Ishikawa (cell line): ENCODE results near the gene FAM131C.

Source experiments
- EP300 ChIP-seq: IDR thresholded peaks from 2 replicates; pipeline ENCODE4 v1.6.1; 2012; ENCODE audit warnings: borderline replicate concordance
- RAD21 ChIP-seq: IDR thresholded peaks from 2 replicates; pipeline ENCODE4 v1.6.1; 2012; ENCODE audit warnings: low read depth
- TF ChIP-seq, protein P1 (sequence below): IDR thresholded peaks from 2 replicates; pipeline ENCODE4 v1.6.1; 2012; ENCODE audit warnings: low read depth, mild to moderate bottlenecking

DNA sequence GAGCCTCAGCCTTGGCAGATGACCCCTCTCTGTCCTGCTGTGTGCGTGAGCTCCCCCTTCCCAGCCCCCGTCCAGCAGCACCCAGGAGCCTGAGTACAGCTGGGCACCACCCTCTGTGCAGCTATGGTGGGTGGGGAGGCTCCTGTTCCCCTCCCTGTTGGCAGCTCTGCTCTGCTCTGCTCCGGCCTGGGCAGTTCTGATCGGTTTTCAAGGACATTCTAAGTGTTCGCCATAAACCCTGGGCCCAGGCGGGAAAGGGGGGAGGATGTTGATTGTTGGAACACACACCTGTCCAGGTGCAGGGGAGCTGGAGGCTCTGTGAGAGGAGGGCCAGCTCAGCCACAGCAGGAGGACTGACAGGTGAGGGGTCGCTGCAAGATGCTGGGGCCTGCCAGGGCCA lies 29.9 kb downstream of the FAM131C start, which contains the start of gene CLCNKB:
- no peak for TF ChIP-seq EP300
- TF ChIP-seq RAD21 = no peak
- TF ChIP-seq, protein P1, sequence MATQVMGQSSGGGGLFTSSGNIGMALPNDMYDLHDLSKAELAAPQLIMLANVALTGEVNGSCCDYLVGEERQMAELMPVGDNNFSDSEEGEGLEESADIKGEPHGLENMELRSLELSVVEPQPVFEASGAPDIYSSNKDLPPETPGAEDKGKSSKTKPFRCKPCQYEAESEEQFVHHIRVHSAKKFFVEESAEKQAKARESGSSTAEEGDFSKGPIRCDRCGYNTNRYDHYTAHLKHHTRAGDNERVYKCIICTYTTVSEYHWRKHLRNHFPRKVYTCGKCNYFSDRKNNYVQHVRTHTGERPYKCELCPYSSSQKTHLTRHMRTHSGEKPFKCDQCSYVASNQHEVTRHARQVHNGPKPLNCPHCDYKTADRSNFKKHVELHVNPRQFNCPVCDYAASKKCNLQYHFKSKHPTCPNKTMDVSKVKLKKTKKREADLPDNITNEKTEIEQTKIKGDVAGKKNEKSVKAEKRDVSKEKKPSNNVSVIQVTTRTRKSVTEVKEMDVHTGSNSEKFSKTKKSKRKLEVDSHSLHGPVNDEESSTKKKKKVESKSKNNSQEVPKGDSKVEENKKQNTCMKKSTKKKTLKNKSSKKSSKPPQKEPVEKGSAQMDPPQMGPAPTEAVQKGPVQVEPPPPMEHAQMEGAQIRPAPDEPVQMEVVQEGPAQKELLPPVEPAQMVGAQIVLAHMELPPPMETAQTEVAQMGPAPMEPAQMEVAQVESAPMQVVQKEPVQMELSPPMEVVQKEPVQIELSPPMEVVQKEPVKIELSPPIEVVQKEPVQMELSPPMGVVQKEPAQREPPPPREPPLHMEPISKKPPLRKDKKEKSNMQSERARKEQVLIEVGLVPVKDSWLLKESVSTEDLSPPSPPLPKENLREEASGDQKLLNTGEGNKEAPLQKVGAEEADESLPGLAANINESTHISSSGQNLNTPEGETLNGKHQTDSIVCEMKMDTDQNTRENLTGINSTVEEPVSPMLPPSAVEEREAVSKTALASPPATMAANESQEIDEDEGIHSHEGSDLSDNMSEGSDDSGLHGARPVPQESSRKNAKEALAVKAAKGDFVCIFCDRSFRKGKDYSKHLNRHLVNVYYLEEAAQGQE = no peak
